NCI-H82 treated with DMSO at 0.1 percent for 48 hours (cell line): ENCODE results near the gene PLVAP.

Experiments used
- DNase-seq: peaks from one replicate; lab custom pipeline; 2025; ENCODE audit not compliant: unreplicated experiment; lab: John Stamatoyannopoulos, UW

The PLVAP gene

GRCh38 chr19:17336872-17337674 lies 40.1 kb downstream of the PLVAP start, which contains the start of gene GTPBP3:
Gene GTPBP3 (plus strand): TSS chr19:17337553. CDS start chr19:17337612, 59 bp downstream.
- DNase-seq, result peak; percentile 100

DNA sequence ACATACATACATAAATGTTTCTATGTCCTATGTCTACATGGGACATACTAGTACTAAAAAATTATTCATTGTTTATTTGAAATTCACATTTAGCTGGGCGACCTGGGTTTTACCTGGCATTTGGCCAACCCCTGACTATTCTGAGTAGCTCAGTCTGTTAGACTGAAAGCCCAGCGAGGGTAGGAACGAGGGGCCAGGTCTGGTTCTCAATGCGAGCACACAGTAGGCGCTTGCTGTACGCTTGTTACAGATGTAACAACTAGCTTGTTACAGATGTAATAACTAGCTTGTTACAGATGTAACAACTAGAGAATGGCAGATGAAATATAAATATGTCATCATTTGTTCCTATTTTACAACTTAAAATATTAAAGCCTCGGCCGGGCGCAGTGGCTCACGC lies 41.6 kb downstream of the PLVAP start:
- no peak for DNase-seq

GRCh38 chr19:17334414-17335409 lies 42.4 kb downstream of the PLVAP start, which contains the start of gene ANO8:
Gene ANO8 (minus strand): TSS chr19:17334855. CDS start chr19:17334670, 185 bp downstream.
- DNase-seq, result peak; percentile 99

GRCh38 chr19:17333611-17334413 lies 43.3 kb downstream of the PLVAP start:
- DNase-seq, result no peak

- DNase-seq, result peak; percentile 72
These were observed 44.2 kb downstream of the PLVAP start for GRCh38 chr19:17332677-17333581.

- no peak for DNase-seq
These were observed 44.8 kb downstream of the PLVAP start for GRCh38 chr19:17332360-17332676.

DNA sequence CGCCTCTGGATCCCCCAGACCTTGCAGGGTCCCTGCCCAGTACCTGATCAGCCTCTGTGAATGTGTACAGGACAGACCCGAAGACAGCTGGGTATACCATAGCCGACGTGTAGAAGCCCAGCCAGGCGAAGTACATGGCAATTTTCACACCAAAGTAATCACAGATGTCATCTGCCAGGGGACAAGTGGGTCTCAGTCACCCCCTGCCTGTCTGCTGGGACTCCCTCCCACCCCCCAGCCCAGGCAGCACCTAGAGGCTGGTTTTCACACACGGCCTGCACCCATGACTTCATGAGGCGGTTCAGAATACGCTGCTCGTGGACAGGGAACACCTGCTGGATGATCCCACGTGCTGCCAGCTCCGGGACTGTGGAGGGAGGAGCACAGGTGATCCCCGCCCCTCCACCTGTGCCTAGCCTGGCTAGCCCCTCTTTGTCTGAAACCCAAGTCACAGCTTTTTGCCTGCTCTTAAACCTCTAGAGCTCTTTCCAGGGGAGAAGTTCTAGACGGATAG lies 46.0 kb downstream of the PLVAP start:
- DNase-seq, result no peak

DNA sequence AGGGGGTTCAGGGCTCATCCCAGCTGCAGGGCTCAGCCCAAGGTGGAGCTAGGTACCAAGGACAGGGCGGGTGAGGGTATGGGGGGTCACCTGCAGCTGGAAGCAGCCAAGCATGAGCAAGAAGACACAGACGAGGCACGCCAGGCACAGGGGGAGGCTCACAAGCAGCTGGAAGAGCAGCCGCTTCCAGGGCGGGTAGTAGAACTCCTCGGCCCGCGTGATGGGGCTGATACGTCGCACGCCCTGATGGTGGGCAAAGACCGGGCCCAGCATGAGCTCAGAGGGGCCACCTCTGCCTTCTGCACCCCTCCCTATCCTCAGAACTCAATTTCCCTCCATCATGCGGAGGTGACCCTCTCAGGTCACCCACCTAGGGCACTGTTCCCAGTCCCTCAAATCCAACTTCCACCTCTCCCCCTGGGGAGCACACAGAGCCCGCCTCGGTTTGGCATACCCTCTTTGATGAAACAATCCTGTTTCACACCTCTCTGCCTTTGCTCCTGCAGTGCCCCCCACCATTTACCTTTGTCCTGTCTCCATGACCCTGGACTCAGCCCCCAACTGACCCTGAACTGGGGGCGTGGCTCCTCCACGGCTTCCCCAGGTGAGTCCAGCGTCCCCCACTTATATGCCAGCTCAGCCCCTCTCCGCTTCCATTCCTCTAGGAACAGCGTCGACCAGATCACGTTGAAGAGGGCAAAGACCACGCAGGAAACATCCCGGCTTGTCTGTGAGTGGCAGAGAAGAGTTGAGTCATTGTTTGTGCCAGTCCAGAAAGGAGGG lies 46.7 kb downstream of the PLVAP start:
- no peak for DNase-seq

DNA sequence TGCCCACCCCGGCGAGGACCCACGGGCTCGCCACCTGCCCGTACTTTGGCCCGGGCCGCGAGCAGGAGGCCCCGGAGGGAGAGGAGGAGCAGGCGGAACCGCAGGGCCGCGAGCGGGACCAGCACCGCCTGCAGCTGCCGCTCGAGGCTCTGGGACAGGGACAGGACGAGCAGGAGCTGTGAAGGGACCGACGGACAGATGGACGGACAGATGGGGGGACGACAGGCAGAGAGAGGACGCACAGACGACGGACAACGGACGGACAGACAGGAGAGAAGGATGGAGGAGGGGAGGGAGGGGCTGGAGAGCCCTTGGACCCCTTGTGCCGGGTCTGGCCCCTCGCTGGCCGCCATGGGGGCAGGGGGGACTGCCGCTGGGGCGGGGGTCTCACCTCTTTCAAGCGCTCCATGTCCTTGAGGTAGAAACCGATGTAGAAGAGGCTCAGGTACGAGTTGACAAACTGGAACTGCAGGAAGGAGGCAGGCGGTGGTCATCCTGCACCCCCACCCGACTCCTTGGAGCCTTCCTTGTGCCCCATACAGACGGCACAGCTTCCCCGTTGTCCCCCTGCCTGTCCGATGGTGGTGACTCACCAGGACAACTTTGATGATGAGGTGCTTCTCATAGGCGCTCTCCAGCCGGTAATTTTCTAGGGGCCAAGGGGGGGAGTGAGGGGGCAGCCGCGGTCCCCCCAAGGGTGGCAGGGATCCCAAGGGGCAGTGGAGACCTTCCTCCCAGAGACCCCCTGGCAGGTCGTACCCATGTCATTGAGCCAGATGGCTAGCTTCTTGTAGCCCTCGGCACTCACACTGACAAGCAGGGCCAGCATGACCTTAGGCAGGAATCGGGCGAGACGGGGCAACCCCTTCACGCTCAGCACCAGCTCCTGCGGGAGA lies 47.5 kb downstream of the PLVAP start:
- no peak for DNase-seq

- no peak for DNase-seq
These were observed 48.4 kb downstream of the PLVAP start for GRCh38 chr19:17328517-17329365.

DNA sequence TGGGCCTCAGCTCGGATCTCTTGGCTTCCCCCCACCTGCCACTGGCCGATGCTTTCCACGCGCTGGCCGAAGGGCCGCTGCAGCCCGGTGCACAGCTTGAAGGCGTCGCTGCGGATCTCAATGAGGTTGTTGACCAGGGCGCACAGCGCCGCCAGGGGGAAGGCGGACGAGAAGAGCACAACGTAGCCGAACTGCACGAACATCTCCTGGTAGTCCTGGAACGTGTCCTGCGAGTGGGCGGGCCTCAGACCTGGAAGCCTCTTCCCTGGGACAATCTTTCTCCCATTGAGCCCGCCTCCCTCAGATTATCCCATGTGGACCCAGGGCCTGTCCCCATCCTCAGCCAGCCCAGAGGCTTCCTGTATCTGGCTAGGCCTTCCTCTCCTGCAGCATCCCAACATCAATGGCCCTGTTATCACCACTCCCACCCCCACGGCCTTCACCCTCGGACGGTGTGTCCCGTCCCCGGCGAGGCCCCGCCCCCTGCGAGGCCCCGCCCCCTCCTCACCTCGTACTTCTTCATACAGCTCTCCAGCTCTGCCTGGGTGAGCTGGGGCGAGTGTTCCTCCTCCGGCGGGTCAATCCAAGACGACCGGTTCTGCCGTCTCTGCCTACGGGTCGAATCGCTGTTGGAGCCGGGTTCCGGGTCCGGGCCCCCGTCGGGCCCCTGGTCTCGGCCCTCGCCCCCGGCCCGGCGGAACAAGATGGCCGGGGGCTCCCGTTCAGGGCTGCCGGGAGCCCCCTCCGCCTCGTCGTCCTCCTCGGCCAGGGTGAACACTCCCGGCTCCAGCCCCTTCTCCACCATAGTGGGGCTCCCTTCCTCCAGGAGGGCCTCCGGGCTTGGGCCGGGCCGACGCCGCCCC lies 49.3 kb downstream of the PLVAP start:
- no peak for DNase-seq

- DNase-seq, result no peak
These were observed 50.0 kb downstream of the PLVAP start for GRCh38 chr19:17327068-17327653.

DNA sequence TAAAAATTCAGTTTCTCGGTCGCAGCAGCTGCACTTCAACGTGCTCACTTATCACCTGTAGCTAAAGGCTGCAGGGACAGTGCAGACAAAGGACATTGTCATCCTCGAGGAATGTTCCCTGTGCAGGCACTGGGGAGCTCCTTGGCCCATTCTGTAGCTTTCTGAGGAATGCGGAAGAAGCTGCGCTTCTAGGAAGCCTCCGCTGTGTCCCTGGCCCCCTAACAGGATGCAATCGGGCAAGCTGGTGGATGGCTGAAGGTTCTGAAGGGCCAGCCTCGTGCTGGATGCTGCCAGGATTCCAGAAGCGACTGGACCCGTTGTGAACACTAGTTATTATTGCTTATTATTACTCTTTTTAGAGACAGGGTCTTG lies 50.6 kb downstream of the PLVAP start:
- DNase-seq, result no peak

- no peak for DNase-seq
These were observed 51.1 kb downstream of the PLVAP start for GRCh38 chr19:17325881-17326594.

- DNase-seq, result no peak
These were observed 52.0 kb downstream of the PLVAP start for GRCh38 chr19:17325133-17325532.
